H1 (cell line): ENCODE measurements around the gene GAB3. TPM values are rescaled to one million over a fixed set of nuclear protein-coding genes. Genes with fewer than 3 reads are reported as not detected.

ENCODE experiments used
- CTCF ChIA-PET: fragments of 300-600 bp; sonication (Branson Sonifier 250); formaldehyde crosslinking; loops from one replicate; lab custom pipeline; 2021; ENCODE audit not compliant: partially characterized antibody; lab: Charles Lee
- POLR2A ChIA-PET: fragments of 300-600 bp; sonication (Branson Sonifier 250); formaldehyde crosslinking; loops from one replicate; lab custom pipeline; 2021; ENCODE audit warnings: inconsistent platforms; ENCODE audit not compliant: partially characterized antibody; lab: Charles Lee
- DNase-seq, 2 experiments: peaks; one replicate each; pipeline versions ENCODE4 v3.0.0 to v3.0.0-alpha.2; 2010 to 2022; ENCODE audit warnings: low spot score in 2 of 2, low read depth in 1 of 2, mixed read lengths in 1 of 2
- FAIRE-seq: peaks from 2 replicates; lab custom pipeline; 2011; peaks lifted over from hg19 to GRCh38; lab: Jason Lieb, UNC
- H2AFZ ChIP-seq: 2 replicates; pipeline ENCODE4 v1.8.1; 2012; ENCODE audit warnings: low read length, inconsistent platforms
- H2AK5ac ChIP-seq: 2 replicates; pipeline ENCODE4 v1.6.1; 2013; ENCODE audit warnings: low read depth, low read length
- H2BK120ac ChIP-seq: replicated peaks from 2 replicates; pipeline ENCODE3; 2013; ENCODE audit warnings: low read depth, low read length, inconsistent platforms
- H2BK12ac ChIP-seq: 2 replicates; pipeline ENCODE4 v1.6.1; 2013; ENCODE audit warnings: low read depth, low read length
- H2BK15ac ChIP-seq: 2 replicates; pipeline ENCODE4 v1.6.1; 2013; ENCODE audit warnings: low read length
- H2BK20ac ChIP-seq: 2 replicates; pipeline ENCODE4 v1.6.1; 2013; ENCODE audit warnings: low read length
- H2BK5ac ChIP-seq: 2 replicates; pipeline ENCODE4 v1.6.1; 2013; ENCODE audit warnings: low read depth, low read length
- H3K14ac ChIP-seq: 2 replicates; pipeline ENCODE4 v1.6.1; 2013; ENCODE audit warnings: inconsistent platforms; ENCODE audit not compliant: insufficient read length
- H3K18ac ChIP-seq: 2 replicates; pipeline ENCODE4 v1.6.1; 2013; ENCODE audit warnings: low read length; ENCODE audit errors: extremely low read depth
- H3K23ac ChIP-seq: 2 replicates; pipeline ENCODE4 v1.6.1; 2013; ENCODE audit warnings: inconsistent platforms; ENCODE audit not compliant: insufficient read length
- H3K23me2 ChIP-seq: 2 replicates; pipeline ENCODE4 v1.6.1; 2013; ENCODE audit warnings: low read depth, low read length
- H3K27ac ChIP-seq: 2 replicates; pipeline ENCODE4 v1.6.1; 2011; ENCODE audit warnings: low read depth, low read length, inconsistent platforms
- H3K27me3 ChIP-seq, 4 experiments: replicated peaks in 1 of 4; 1 replicate in 1 of 4; 2 replicates in 3 of 4; pipeline versions ENCODE4 v1.6.1 to v1.8.1; 2011 to 2013; ENCODE audit warnings: low read length in 3 of 4, mild to moderate bottlenecking in 3 of 4, inconsistent platforms in 2 of 4, mixed read lengths in 2 of 4, moderate library complexity in 1 of 4; ENCODE audit not compliant: control insufficient read depth in 3 of 4, insufficient read depth in 3 of 4; ENCODE audit errors: extremely low read depth in 1 of 4
- H3K36me3 ChIP-seq, 4 experiments: 2 replicates each; pipeline versions ENCODE4 v1.6.1 to v1.8.1; 2011 to 2013; ENCODE audit warnings: mild to moderate bottlenecking in 4 of 4, low read length in 3 of 4, moderate library complexity in 2 of 4, control low read depth in 1 of 4, inconsistent platforms in 1 of 4; ENCODE audit not compliant: insufficient read depth in 4 of 4, control insufficient read depth in 2 of 4
- H3K4ac ChIP-seq: replicated peaks from 2 replicates; pipeline ENCODE3; 2013; ENCODE audit warnings: low read length, low read depth, mixed read lengths, inconsistent platforms; ENCODE audit not compliant: insufficient read length
- H3K4me1 ChIP-seq, 4 experiments: replicated peaks in 1 of 4; 1 replicate in 1 of 4; 2 replicates in 3 of 4; pipeline versions ENCODE4 v1.6.1 to v1.8.1; 2011 to 2013; ENCODE audit warnings: low read length in 3 of 4, inconsistent platforms in 2 of 4, mixed read lengths in 1 of 4; ENCODE audit not compliant: insufficient read depth in 4 of 4, control insufficient read depth in 3 of 4
- H3K4me2 ChIP-seq, 2 experiments: 2 replicates each; pipeline versions ENCODE4 v1.6.1 to v1.8.1; 2011 to 2013; ENCODE audit warnings: low read depth in 2 of 2, low read length in 2 of 2, control low read depth in 1 of 2, inconsistent platforms in 1 of 2, mild to moderate bottlenecking in 1 of 2; ENCODE audit not compliant: insufficient read depth in 1 of 2
- H3K4me3 ChIP-seq, 4 experiments: fragments of 200-600, 300-600 bp in 1 of 4; sonication (generic), shearing (Covaris generic), sonication (Bioruptor Twin) in 1 of 4; 2 replicates each; pipeline versions ENCODE4 v1.5.1 to v1.8.1; 2011 to 2016; ENCODE audit warnings: low read length in 4 of 4, low read depth in 3 of 4, control low read depth in 2 of 4, inconsistent platforms in 2 of 4, mild to moderate bottlenecking in 2 of 4, mixed read lengths in 1 of 4, moderate library complexity in 1 of 4; ENCODE audit not compliant: insufficient read depth in 2 of 4; ENCODE audit errors: extremely low read depth in 1 of 4
- H3K56ac ChIP-seq: replicated peaks from 2 replicates; pipeline ENCODE3; 2013; ENCODE audit warnings: low read depth, mild to moderate bottlenecking, mixed read lengths, low read length, inconsistent platforms; ENCODE audit not compliant: insufficient read length
- H3K79me1 ChIP-seq: 2 replicates; pipeline ENCODE4 v1.6.1; 2013; ENCODE audit warnings: low read depth, low read length, control low read depth
- H3K79me2 ChIP-seq, 2 experiments: 2 replicates each; pipeline versions ENCODE4 v1.6.1 to v1.8.1; 2012 to 2013; ENCODE audit warnings: low read length in 2 of 2, mild to moderate bottlenecking in 2 of 2, inconsistent platforms in 1 of 2; ENCODE audit not compliant: insufficient read depth in 2 of 2, control insufficient read depth in 1 of 2
- H3K9ac ChIP-seq, 4 experiments: replicated peaks in 1 of 4; 1 replicate in 1 of 4; 2 replicates in 3 of 4; pipeline versions ENCODE4 v1.6.1 to v1.8.1; 2011 to 2013; ENCODE audit warnings: low read depth in 3 of 4, low read length in 3 of 4, control low read depth in 2 of 4, mild to moderate bottlenecking in 2 of 4, moderate library complexity in 2 of 4, inconsistent platforms in 1 of 4; ENCODE audit errors: extremely low read depth in 1 of 4
- H3K9me3 ChIP-seq, 2 experiments: 2 replicates each; pipeline versions ENCODE4 v1.6.1 to v1.8.1; 2012 to 2013; ENCODE audit warnings: mild to moderate bottlenecking in 2 of 2, moderate library complexity in 2 of 2, control low read depth in 1 of 2, inconsistent platforms in 1 of 2, low read depth in 1 of 2, low read length in 1 of 2, mixed read lengths in 1 of 2; ENCODE audit not compliant: insufficient read depth in 2 of 2
- H4K20me1 ChIP-seq, 2 experiments: replicated peaks in 1 of 2; 2 replicates each; pipeline versions ENCODE3 to v1.8.1; 2011 to 2013; ENCODE audit warnings: inconsistent platforms in 2 of 2, low read length in 2 of 2, mild to moderate bottlenecking in 1 of 2; ENCODE audit not compliant: insufficient read depth in 2 of 2, control insufficient read depth in 1 of 2
- H4K5ac ChIP-seq: 2 replicates; pipeline ENCODE4 v1.6.1; 2013; ENCODE audit warnings: low read length, low read depth, mixed read lengths, inconsistent platforms; ENCODE audit not compliant: insufficient read length
- H4K8ac ChIP-seq: 2 replicates; pipeline ENCODE4 v1.8.0; 2013; ENCODE audit warnings: mild to moderate bottlenecking, moderate library complexity, low read length, inconsistent platforms; ENCODE audit not compliant: insufficient read depth; ENCODE audit errors: extremely low read depth
- H4K91ac ChIP-seq: replicated peaks from 2 replicates; pipeline ENCODE3; 2013; ENCODE audit warnings: low read length, mixed read lengths, inconsistent platforms; ENCODE audit not compliant: insufficient read length
- BCL11A ChIP-seq, 2 experiments: IDR thresholded peaks; one replicate each; pipeline ENCODE4 v1.6.1; 2011; ENCODE audit warnings: low read depth in 2 of 2, low read length in 2 of 2, mild to moderate bottlenecking in 2 of 2
- TEAD4 ChIP-seq: IDR thresholded peaks from 2 replicates; pipeline ENCODE4 v1.6.1; 2012; ENCODE audit warnings: low read depth, low read length, inconsistent platforms, mixed read lengths
- YY1 ChIP-seq: IDR thresholded peaks from 2 replicates; pipeline ENCODE4 v1.6.1; 2011; ENCODE audit warnings: low read depth, mild to moderate bottlenecking, low read length
- WGBS, 2 experiments: shearing (Covaris generic) in 1 of 2; methylation state at CpG; one replicate each; pipeline versions ENCODE4 v1.1.6 to v1.1.7; 2013 to 2015; ENCODE audit warnings: low lambda C conversion rate in 2 of 2, mixed read lengths in 2 of 2, inconsistent platforms in 1 of 2, low coverage in 1 of 2, missing lambda C conversion rate in 1 of 2; ENCODE audit not compliant: insufficient replicate concordance in 2 of 2, insufficient coverage in 1 of 2, insufficient read length in 1 of 2; ENCODE audit errors: extremely low coverage in 1 of 2, missing lambda C conversion rate in 1 of 2; 5-methylcytosine and 5-hydroxymethylcytosine counted together
- polyA plus RNA-seq, 7 experiments: library from polyadenylated mRNA; depleted of rRNA in 3 of 7; stranded (reverse) in 5 of 7; unstranded in 2 of 7; fragments of >200 nt in 5 of 7; fragments of 200-250 nt in 2 of 7; gene quantifications; 1 replicate in 5 of 7; 2 replicates in 1 of 7; 4 replicates in 1 of 7; pipeline versions ENCODE4 v1.2.1 to v1.2.3, GENCODE V29; 2011 to 2013; ENCODE audit warnings: missing spikeins in 2 of 7, mixed read lengths in 2 of 7
- total RNA-seq: library from RNA; stranded (reverse); fragmentation: NEBNext Ultra II Directional; extraction: Animal tissue kit (Norgen Biotek cat#: 25700); gene quantifications from 2 replicates; pipeline ENCODE4 v1.2.1, GENCODE V29; 2021

GAB3 gene
- total and polyA plus RNA-seq, 2 of the 8 experiments (the other 6 are each of a cell fraction or from before 2014, with no cell fraction given): 0.48 to 1.2 TPM

DNA sequence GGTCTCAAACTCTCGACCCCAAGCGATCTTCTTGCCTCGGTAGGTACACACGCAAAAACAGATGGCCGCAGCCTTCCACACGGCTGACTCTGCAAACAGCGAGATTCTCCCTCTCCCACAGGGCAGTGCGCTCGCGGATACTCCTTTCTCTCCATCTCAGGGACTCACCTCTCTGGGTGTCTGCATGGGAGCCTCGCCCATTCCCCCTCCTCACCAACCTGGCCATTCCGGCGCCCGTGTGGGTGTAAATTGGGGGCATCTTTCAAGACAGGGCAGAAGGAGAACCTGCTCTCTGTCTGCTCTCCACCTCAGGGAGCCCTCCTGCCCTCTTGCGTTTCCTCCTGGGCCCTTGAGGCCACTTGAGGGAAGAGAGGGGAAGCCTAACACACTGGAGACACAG is 101.9 kb downstream of the GAB3 start:
- Histone ChIP-seq H3K4me3 (no peak overlapping the region), H3K23me2 (no peaks in the 10 kb centered on the region), H3K27ac (no peak overlapping the region), H2BK20ac (no peak overlapping the region), H3K4ac (no peak overlapping the region), H2BK120ac (no peak overlapping the region), H3K79me2 (no peaks in the 10 kb centered on the region), H3K79me1 (no peaks in the 10 kb centered on the region), H3K18ac (no peak overlapping the region), H4K8ac (no peak overlapping the region), H3K4me1 (peaks cover 0 to 4% (median 0%) of the 10 kb centered on the region in 4 experiments; a peak in 1 of 7 replicates), H4K20me1 (no peaks in the 10 kb centered on the region), H4K91ac (no peak overlapping the region), H2BK5ac (no peak overlapping the region), H2AK5ac (no peak overlapping the region), H3K14ac (no peak overlapping the region), H2BK15ac (no peak overlapping the region), H3K9ac (no peak overlapping the region), H3K27me3 (no peaks in the 10 kb centered on the region), H3K56ac (no peak overlapping the region), H2BK12ac (no peak overlapping the region), H4K5ac (no peak overlapping the region), H3K4me2 (no peak overlapping the region), H3K23ac (no peak overlapping the region), H3K36me3 (no peaks in the 10 kb centered on the region), H3K9me3 (no peaks in the 10 kb centered on the region), H2AFZ (no peak overlapping the region)
- no peak for DNase-seq
- WGBS, 2 experiments: 79% methylated on average over 4 of the region's 15 CpGs; no CpG with 5 or more reads in 1 of the 2 experiments
- ChIA-PET CTCF (no interaction called here), POLR2A (no interaction called here)
- FAIRE-seq: no peak
- TF ChIP-seq BCL11A (IDR thresholded peaks at IDR 0.05; ENCODE audit: low read depth in 2 of 2, low read length in 2 of 2) (no peak), YY1 (no peak), TEAD4 (no peak)
